ENCODE measurements around the gene HEATR5B.
"Not testable (repeated sequence)": the region's sequence is repeated elsewhere in the genome, so short reads cannot be mapped to it uniquely, and the experiment has no call there.

Gene HEATR5B

GRCh38 chr2:37061776-37062175 is 22.4 kb downstream of the HEATR5B start:
- DNase-seq (ENCODE audit: low read depth in 2 of 2), result no peak

- DNase-seq (ENCODE audit: low read depth in 2 of 2), result no peak
These were observed 23.0 kb downstream of the HEATR5B start for GRCh38 chr2:37061013-37061711.

- no peak for DNase-seq (ENCODE audit: low read depth in 2 of 2)
These were observed 23.7 kb downstream of the HEATR5B start for GRCh38 chr2:37060446-37060845.

- no peak for DNase-seq (ENCODE audit: low read depth in 2 of 2)
These were observed 24.3 kb downstream of the HEATR5B start for GRCh38 chr2:37059841-37060240.

GRCh38 chr2:37052600-37053332 is 31.4 kb downstream of the HEATR5B start:
- no peak for DNase-seq (ENCODE audit: low read depth in 2 of 2)

GRCh38 chr2:37039580-37039979 is 44.6 kb downstream of the HEATR5B start:
- no peak for DNase-seq (ENCODE audit: low read depth in 2 of 2)

GRCh38 chr2:37037771-37038170 is 46.4 kb downstream of the HEATR5B start:
- no peak for DNase-seq (ENCODE audit: low read depth in 2 of 2)

- no peak for DNase-seq (ENCODE audit: low read depth in 2 of 2)
These were observed 54.4 kb downstream of the HEATR5B start for GRCh38 chr2:37029758-37030157.

- no peak for DNase-seq (ENCODE audit: low read depth in 2 of 2)
These were observed 58.1 kb downstream of the HEATR5B start for GRCh38 chr2:37026050-37026449.

- DNase-seq (ENCODE audit: low read depth in 2 of 2), result no peak
These were observed 63.0 kb downstream of the HEATR5B start for GRCh38 chr2:37020887-37021796.

GRCh38 chr2:37020212-37020886 is 63.8 kb downstream of the HEATR5B start:
- no peak for DNase-seq (ENCODE audit: low read depth in 2 of 2)

- DNase-seq (ENCODE audit: low read depth in 2 of 2), result no peak
These were observed 70.9 kb downstream of the HEATR5B start for GRCh38 chr2:37013315-37013641.

- DNase-seq (ENCODE audit: low read depth in 2 of 2), result no peak
These were observed 73.0 kb downstream of the HEATR5B start for GRCh38 chr2:37011130-37011529.

- no peak for DNase-seq (ENCODE audit: low read depth in 2 of 2)
These were observed 78.9 kb downstream of the HEATR5B start for GRCh38 chr2:37005118-37005868.

GRCh38 chr2:37000988-37001556 is 83.1 kb downstream of the HEATR5B start:
- DNase-seq (ENCODE audit: low read depth in 2 of 2), result no peak

- no peak for DNase-seq (ENCODE audit: low read depth in 2 of 2)
These were observed 83.9 kb downstream of the HEATR5B start for GRCh38 chr2:37000318-37000717.

GRCh38 chr2:36999416-36999815 is 84.8 kb downstream of the HEATR5B start:
- not testable (repeated sequence) for DNase-seq (ENCODE audit: low read depth in 2 of 2)

GRCh38 chr2:36993841-36994620 is 90.1 kb downstream of the HEATR5B start:
- no peak for DNase-seq (ENCODE audit: low read depth in 2 of 2)

GRCh38 chr2:36988008-36988407 is 96.2 kb downstream of the HEATR5B start:
- DNase-seq (ENCODE audit: low read depth in 2 of 2), result no peak

GRCh38 chr2:36982467-36982866 is 101.7 kb downstream of the HEATR5B start:
- DNase-seq (ENCODE audit: low read depth in 2 of 2), result no peak
